Karpas-422 (cell line): ENCODE data around the gene SLC6A3. TPM values are rescaled to one million over a fixed set of nuclear protein-coding genes. Genes with fewer than 3 reads are reported as not detected.

Experiments
- DNase-seq: peaks from one replicate; pipeline ENCODE4 v3.0.0-alpha.2; 2015
- H2AFZ ChIP-seq: fragments of 200-600 bp; sonication (generic); 2 replicates; pipeline ENCODE4 v1.6.1; 2014; ENCODE audit warnings: antibody characterized with exemption, low read length, mixed read lengths
- H3K27ac ChIP-seq: fragments of 200-600 bp; sonication (generic); 2 replicates; pipeline ENCODE4 v1.5.1; 2014; ENCODE audit warnings: mild to moderate bottlenecking, low read length, moderate library complexity
- H3K27me3 ChIP-seq: fragments of 200-600 bp; sonication (generic); 2 replicates; pipeline ENCODE4 v1.6.1; 2014; ENCODE audit warnings: low read length, mixed read lengths
- H3K36me3 ChIP-seq: fragments of 200-600 bp; sonication (generic); 2 replicates; pipeline ENCODE4 v1.6.1; 2014; ENCODE audit warnings: low read length, mixed read lengths; ENCODE audit not compliant: insufficient read depth
- H3K4me1 ChIP-seq: fragments of 200-600 bp; sonication (generic); 2 replicates; pipeline ENCODE4 v1.6.1; 2014; ENCODE audit warnings: mild to moderate bottlenecking, low read length, mixed read lengths
- H3K4me2 ChIP-seq: fragments of 200-600 bp; sonication (generic); 2 replicates; pipeline ENCODE4 v1.6.1; 2014; ENCODE audit warnings: low read length, low read depth, mild to moderate bottlenecking; ENCODE audit not compliant: poor library complexity, severe bottlenecking
- H3K4me3 ChIP-seq: fragments of 200-600 bp; sonication (generic); 2 replicates; pipeline ENCODE4 v1.5.1; 2014; ENCODE audit warnings: mild to moderate bottlenecking, antibody characterized with exemption, low read length, mixed read lengths
- H3K79me2 ChIP-seq: fragments of 200-600 bp; sonication (generic); 2 replicates; pipeline ENCODE4 v1.6.1; 2014; ENCODE audit warnings: mild to moderate bottlenecking, low read length, mixed read lengths
- H3K9ac ChIP-seq: fragments of 200-600 bp; sonication (generic); 2 replicates; pipeline ENCODE4 v1.6.0; 2014; ENCODE audit warnings: low read length
- H3K9me2 ChIP-seq: fragments of 200-600 bp; sonication (generic), shearing (Covaris generic); replicated peaks from 2 replicates; pipeline ENCODE4 v1.6.0; 2014; ENCODE audit warnings: mild to moderate bottlenecking, low read length, moderate library complexity; ENCODE audit not compliant: insufficient read depth
- H3K9me3 ChIP-seq: fragments of 300-700, 200-600 bp; sonication (generic); 2 replicates; pipeline ENCODE4 v1.6.1; 2014; ENCODE audit warnings: low read length, mixed read lengths
- H4K20me1 ChIP-seq: fragments of 200-600 bp; sonication (generic); 2 replicates; pipeline ENCODE4 v1.6.1; 2014; ENCODE audit warnings: mild to moderate bottlenecking, antibody characterized with exemption, low read length, low read depth; ENCODE audit not compliant: insufficient read depth
- total RNA-seq: library from RNA; depleted of rRNA; stranded (reverse); fragments of >200 nt; shearing (Covaris generic); gene quantifications from 2 replicates; pipeline ENCODE4 v1.2.3, GENCODE V29; 2014; ENCODE audit warnings: low replicate concordance

Gene SLC6A3
- total RNA-seq, 1 experiment from 2014 or later: not detected

DNA sequence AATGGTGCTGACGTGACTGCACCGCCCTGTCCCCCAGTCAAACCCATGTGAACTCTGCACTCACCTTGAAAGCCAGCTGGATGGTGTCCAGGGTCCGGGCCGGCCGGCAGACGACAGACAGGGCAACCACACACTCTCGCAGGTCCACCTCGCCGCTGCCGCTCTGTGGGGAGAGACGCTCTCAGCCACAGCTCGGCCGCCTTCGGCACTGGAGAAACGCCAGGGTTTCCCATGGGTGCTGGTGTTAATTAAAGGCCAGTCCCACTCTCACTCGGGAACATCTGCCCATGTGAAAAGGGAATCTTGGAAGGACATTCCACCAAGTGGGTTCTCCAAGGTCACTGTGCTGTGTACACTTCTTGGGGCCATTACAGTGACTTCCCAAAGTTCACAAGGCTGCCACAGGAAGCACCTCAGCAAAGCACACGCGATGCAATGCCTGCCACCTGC, 25.5 kb upstream of the SLC6A3 start:
- H3K27ac ChIP-seq: no peak overlapping the region
- H3K4me1 ChIP-seq: no peaks in the 10 kb centered on the region
- H3K27me3 ChIP-seq: no peaks in the 10 kb centered on the region
- H3K9ac ChIP-seq: no peak overlapping the region
- no peak overlapping the region for H2AFZ ChIP-seq
- no peak overlapping the region for H3K4me2 ChIP-seq
- H3K79me2 ChIP-seq: no peaks in the 10 kb centered on the region
- no peaks in the 10 kb centered on the region for H4K20me1 ChIP-seq
- no peaks in the 10 kb centered on the region for H3K9me2 ChIP-seq
- DNase-seq: no peak
- no peaks in the 10 kb centered on the region for H3K9me3 ChIP-seq
- peaks cover 18% of the 10 kb centered on the region for H3K36me3 ChIP-seq
- no peak overlapping the region for H3K4me3 ChIP-seq

DNA sequence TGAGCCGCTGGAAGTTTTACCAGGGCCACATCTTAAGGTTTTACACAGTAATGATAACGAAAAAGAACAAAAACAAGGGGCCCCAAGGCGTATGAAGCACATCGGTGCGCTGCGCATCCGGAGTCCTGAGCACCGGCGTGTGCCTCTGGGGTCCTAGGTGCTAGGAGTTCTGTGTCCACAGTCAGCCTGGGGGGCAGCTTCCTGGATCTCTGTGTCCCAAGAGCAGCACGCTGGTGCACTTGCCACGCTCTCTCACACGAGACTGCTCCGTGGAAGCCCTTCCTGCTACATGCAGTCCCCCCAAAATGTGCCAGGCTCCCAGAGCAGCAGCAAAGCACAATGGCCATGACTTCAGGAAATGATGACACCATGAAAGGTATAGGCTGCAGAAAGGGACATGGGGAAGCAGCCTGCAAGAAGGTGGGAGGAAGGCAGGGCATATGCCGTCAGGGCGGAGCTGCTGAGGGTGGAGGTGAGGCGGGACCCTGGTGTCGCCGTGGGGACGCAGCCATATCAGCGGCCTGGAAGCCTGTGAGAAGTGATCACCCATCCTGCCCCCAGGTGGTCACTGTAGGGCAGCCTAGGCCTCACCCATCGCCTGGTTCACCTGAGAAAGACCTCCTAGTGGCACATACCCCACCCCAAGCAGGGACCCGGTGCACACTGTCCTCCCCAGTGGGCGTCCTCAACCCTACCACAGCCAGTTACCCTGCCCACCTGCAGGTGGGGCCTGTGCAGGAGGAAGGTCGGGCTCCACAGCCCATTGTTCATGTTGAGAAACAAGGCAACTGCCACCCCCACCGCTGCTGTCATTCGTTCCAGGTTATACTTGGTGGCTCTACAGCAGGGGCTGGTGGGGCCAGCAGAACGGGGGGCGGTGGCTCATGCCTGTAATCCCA, 23.6 kb upstream of the SLC6A3 start:
- Histone ChIP-seq H3K27ac (no peak overlapping the region), H3K9me2 (no peaks in the 10 kb centered on the region), H3K4me3 (no peak overlapping the region), H3K9me3 (no peaks in the 10 kb centered on the region), H3K4me2 (no peak overlapping the region), H4K20me1 (no peaks in the 10 kb centered on the region), H3K9ac (no peak overlapping the region), H3K4me1 (no peaks in the 10 kb centered on the region), H3K79me2 (no peaks in the 10 kb centered on the region), H3K36me3 (peaks cover 32% of the 10 kb centered on the region), H2AFZ (no peak overlapping the region), H3K27me3 (no peaks in the 10 kb centered on the region)
- DNase-seq: no peak

DNA sequence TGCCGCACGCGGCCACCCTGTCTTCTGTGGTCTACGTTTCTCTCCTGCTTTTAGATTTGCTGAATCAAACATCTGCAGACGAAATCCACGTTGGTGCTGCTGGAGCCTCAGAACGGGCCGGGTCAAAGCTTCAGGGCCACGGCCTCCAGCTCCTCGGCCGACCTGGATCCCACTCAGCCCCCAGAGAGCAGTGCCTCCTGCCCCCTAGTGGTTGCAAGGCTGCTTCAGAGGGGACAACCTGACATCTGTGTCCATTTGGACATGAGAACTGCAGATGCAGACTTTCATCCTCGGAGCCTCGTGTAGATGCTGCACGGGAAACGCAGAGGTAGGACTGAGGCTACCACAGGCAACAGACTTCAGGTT, 23.0 kb upstream of the SLC6A3 start:
- Histone ChIP-seq H3K9me2 (no peaks in the 10 kb centered on the region), H3K9me3 (no peaks in the 10 kb centered on the region), H3K36me3 (peaks cover 33% of the 10 kb centered on the region), H4K20me1 (no peaks in the 10 kb centered on the region), H3K4me1 (no peaks in the 10 kb centered on the region), H3K9ac (no peak overlapping the region), H2AFZ (no peak overlapping the region), H3K4me2 (no peak overlapping the region), H3K27ac (no peak overlapping the region), H3K27me3 (no peaks in the 10 kb centered on the region), H3K79me2 (no peaks in the 10 kb centered on the region), H3K4me3 (no peak overlapping the region)
- DNase-seq: peak; percentile 60

DNA sequence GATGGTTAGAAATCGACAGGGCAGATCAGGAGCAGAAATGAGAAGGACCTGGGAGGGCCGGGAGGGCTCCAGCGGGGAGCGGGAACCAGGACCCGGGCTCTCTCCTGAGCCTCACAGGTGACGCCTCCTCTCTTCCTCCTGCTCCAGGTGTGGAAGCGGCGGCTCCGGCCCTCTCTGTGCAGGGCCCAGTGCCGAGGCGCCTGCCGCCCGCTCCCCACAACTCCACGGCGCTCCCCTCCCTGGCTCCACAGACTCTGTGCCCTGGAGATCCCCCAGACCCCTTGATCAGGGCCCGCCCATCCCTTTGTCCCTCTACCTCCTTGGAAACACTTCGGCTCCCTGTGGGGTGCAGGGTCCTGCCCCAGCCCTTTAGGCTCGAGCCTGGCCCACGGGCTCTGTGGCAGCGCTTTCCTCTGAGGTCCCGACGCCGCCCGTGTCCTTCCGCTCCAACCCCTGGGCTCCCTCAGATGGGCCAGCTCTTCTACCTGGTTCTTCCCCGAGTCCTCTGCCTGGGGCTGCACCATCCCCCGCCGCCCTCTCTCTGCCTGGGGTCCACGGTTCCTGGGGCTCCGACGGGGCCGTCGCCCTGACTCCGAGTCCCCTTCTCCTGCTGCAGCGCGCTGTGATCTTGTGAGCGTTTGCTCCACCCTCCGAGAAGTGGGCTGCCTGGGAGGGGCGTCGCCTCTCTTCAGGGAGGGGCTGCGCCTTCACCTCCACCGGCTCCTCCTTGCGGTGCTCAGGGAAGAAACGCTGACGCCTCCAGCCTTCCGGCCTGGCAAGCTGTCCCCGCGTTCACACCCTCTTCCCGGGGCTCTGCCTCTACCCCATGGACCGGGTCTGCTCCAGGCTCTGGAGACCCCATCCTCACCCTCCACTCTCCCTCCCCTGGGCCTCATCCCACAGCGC, 22.4 kb upstream of the SLC6A3 start:
- Histone ChIP-seq H2AFZ (no peak overlapping the region), H4K20me1 (no peaks in the 10 kb centered on the region), H3K9me3 (no peaks in the 10 kb centered on the region), H3K27me3 (no peaks in the 10 kb centered on the region), H3K4me3 (no peak overlapping the region), H3K27ac (no peak overlapping the region), H3K9ac (no peak overlapping the region), H3K4me1 (no peaks in the 10 kb centered on the region), H3K79me2 (no peaks in the 10 kb centered on the region), H3K9me2 (no peaks in the 10 kb centered on the region), H3K4me2 (no peak overlapping the region), H3K36me3 (peaks cover 31% of the 10 kb centered on the region)
- no peak for DNase-seq

DNA sequence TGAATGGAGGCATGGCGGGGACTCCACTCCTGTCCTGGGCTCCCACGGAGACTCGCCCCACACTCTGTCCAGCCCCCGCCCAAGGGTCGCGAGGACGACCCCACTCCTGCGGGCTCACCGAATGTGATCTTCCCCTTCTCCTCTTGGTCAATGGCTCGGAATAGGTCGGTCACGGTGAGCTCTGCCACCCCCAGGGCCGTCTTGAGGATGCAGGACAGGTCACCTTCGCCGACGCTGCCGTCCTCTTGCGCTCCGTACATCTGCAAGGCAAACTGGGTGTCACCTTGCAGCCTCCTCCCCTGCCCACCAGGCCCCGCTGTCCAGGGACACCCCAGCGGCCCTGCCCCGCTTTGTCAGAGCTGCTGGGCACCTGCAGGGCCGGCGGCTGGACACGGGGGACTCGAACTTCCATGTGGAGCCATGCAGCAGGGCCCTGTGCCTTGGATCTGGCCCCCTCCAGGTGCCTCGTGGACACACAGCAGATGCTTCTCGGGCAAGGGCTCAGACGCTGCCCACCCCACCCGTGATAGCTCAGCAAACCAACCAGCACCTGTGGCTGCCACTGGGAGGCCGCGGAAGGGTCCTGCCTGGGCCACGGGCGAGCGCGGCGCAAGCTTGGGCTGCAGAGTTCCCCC, 21.5 kb upstream of the SLC6A3 start:
- no peak for DNase-seq
- Histone ChIP-seq H3K79me2 (no peaks in the 10 kb centered on the region), H2AFZ (no peak overlapping the region), H3K27ac (no peak overlapping the region), H4K20me1 (no peaks in the 10 kb centered on the region), H3K9me2 (no peaks in the 10 kb centered on the region), H3K4me3 (no peak overlapping the region), H3K9me3 (no peaks in the 10 kb centered on the region), H3K4me1 (no peaks in the 10 kb centered on the region), H3K27me3 (no peaks in the 10 kb centered on the region), H3K4me2 (no peak overlapping the region), H3K9ac (no peak overlapping the region), H3K36me3 (peaks cover 40% of the 10 kb centered on the region)

DNA sequence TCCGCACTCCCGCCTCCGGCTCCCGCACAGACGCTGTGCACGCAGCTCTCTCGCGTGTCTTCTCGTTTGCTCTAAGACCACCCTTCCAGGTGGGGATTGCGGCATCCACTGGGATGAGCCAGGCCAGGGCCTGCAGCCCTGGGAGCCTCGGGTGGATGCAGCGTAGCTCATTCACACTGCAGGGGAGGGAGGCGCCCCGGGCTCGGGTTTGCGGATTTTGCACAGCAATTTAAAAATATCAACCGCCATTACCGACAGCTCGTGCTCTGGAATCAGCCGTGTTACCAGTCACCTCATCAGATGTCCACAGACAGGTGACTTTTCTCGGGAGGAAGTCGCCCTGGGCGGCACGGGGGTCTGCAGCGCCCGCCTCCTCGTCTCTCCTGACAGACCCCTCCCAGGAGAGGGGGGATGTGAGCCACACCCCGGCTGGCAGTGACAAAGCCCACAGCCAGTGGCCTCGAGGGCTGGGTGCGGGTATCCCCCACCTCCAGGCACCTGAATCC, 20.8 kb upstream of the SLC6A3 start:
- Histone ChIP-seq H3K4me2 (no peak overlapping the region), H3K9me2 (no peaks in the 10 kb centered on the region), H3K36me3 (peaks cover 47% of the 10 kb centered on the region), H2AFZ (no peak overlapping the region), H3K9me3 (no peaks in the 10 kb centered on the region), H3K4me3 (no peak overlapping the region), H3K27me3 (no peaks in the 10 kb centered on the region), H3K79me2 (no peaks in the 10 kb centered on the region), H3K9ac (no peak overlapping the region), H3K4me1 (no peaks in the 10 kb centered on the region), H3K27ac (no peak overlapping the region), H4K20me1 (no peaks in the 10 kb centered on the region)
- DNase-seq: no peak

DNA sequence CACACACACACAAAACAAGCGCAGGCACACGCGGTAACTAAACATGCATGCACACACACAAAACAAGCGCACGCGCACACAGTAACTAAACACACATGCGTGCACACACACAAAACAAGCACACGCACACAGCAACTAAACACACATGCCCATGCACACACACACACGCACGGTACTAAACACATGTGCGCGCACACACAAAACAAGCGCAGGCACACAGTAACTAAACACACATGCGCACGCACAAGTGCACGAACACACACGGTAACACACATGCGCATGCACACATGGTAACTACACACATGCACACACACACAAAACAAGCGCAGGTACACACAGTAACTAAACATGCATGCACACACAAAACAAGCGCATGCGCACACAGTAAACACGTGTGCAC, 19.9 kb upstream of the SLC6A3 start:
- no peak for DNase-seq
- H3K4me3 ChIP-seq: no peak overlapping the region
- no peaks in the 10 kb centered on the region for H3K79me2 ChIP-seq
- H3K9me3 ChIP-seq: no peaks in the 10 kb centered on the region; the same call in 1 of the 2 replicates
- H3K4me1 ChIP-seq: no peaks in the 10 kb centered on the region
- peaks cover 55% of the 10 kb centered on the region for H3K36me3 ChIP-seq
- H2AFZ ChIP-seq: no peak overlapping the region
- H3K4me2 ChIP-seq: no peak overlapping the region
- H3K9me2 ChIP-seq: no peaks in the 10 kb centered on the region
- H4K20me1 ChIP-seq: no peaks in the 10 kb centered on the region
- H3K27ac ChIP-seq: no peak overlapping the region
- H3K27me3 ChIP-seq: no peaks in the 10 kb centered on the region
- no peak overlapping the region for H3K9ac ChIP-seq
